ENCODE results near the gene SRSF12. TPM values are rescaled to one million over a fixed set of nuclear protein-coding genes. Genes with fewer than 3 reads are reported as not detected.
A peak's percentile ranks its signal among the peaks of the same experiment; 100 is the strongest.

Gene SRSF12
- total RNA-seq, 4 donors from 2014 or later: 0.31 to 0.33 TPM; not detected in 2

DNA sequence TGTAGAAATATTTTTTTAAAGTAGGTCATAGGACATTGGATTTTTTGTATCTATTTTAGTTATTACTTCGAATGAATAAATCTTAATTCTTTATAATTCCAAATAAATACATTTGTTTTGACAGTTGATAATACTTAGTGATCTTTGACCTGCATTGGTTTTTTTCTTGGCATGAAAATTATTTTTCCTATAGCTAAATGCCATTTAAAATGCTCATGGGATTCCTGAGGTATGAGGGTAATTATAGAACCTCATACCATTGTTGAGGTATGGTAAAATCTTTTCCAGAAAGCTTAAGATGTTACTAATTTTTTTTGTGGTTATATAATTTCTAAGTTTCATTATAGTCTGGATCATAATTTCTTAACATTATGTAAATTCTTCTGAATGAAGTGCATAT, 36.3 kb upstream of the SRSF12 start:
- Histone ChIP-seq H3K9me3 (no peaks in the 10 kb centered on the region), H3K36me3 (peaks cover 0 to 41% of the 10 kb centered on the region in 2 donors), H3K4me3 (no peak overlapping the region), H3K4me1 (peaks cover 0 to 4% of the 10 kb centered on the region in 2 donors), H3K27me3 (no peaks in the 10 kb centered on the region), H3K27ac (peak overlapping the region in 1 of 4 donors; percentile 64)
- intact Hi-C loops (cut with DNase I; ENCODE audit: low total_unique reads): no loop called here
- ATAC-seq (no peak), DNase-seq (no peak)
- no peak for TF ChIP-seq POLR2A (IDR thresholded peaks at IDR 0.05)
- TF ChIP-seq, protein P1, sequence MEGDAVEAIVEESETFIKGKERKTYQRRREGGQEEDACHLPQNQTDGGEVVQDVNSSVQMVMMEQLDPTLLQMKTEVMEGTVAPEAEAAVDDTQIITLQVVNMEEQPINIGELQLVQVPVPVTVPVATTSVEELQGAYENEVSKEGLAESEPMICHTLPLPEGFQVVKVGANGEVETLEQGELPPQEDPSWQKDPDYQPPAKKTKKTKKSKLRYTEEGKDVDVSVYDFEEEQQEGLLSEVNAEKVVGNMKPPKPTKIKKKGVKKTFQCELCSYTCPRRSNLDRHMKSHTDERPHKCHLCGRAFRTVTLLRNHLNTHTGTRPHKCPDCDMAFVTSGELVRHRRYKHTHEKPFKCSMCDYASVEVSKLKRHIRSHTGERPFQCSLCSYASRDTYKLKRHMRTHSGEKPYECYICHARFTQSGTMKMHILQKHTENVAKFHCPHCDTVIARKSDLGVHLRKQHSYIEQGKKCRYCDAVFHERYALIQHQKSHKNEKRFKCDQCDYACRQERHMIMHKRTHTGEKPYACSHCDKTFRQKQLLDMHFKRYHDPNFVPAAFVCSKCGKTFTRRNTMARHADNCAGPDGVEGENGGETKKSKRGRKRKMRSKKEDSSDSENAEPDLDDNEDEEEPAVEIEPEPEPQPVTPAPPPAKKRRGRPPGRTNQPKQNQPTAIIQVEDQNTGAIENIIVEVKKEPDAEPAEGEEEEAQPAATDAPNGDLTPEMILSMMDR (IDR thresholded peaks at IDR 0.05 in 4 of 5, conservative IDR thresholded peaks at IDR 0.05 in 1 of 5): no peak
- in situ Hi-C loops (cut with MboI; ENCODE audit: low sequenced_read_pairs in 4 of 4): no loop called here

DNA sequence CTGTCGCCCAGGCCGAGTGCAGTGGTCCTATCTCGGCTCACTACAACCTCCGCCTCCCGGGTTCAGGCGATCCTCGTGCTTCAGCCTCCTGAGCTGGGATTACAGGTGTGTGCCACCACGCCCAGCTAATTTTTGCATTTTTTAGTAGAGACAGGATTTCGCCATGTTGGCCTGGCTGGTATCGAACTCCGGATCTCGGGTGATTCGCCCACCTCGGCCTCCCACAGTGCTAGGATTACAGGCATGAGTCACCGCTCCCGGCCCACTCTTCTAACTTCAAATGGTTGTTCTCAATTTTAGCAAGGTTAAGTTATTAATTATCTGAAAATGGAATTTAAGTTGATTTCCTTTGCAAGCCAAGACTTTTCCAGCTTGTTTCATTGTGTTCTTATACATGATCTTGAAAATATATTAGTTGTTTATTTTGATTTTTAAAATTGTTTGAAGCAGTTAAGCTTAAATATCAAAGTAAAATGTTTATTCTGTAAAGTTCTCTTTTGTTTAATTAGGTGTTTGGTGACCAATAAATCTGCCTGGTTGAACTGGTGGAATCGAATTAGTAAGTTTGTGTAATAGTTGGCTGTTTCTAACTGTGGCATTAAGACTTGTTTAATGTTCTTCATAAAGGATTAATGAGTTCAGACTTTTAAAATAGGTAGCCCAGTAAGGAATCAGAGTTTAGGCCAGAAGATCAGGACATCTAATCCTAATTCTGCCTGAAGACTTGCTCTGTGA, 30.3 kb upstream of the SRSF12 start:
- ATAC-seq (no peak), DNase-seq (no peak)
- intact Hi-C loops (cut with DNase I; ENCODE audit: low total_unique reads): loop anchor here (10.0 kb wide), 1 partner anchor 207 kb away; the partner anchor contains the start of gene UBE2J1
- Histone ChIP-seq H3K27me3 (no peaks in the 10 kb centered on the region), H3K4me3 (peak overlapping the region in 3 of 4 donors; percentile 74 to 90 (median 78)), H3K27ac (peak overlapping the region; percentile 94 to 99 (median 98)), H3K4me1 (peaks cover 21 to 23% of the 10 kb centered on the region in 2 donors), H3K36me3 (peaks cover 0 to 19% of the 10 kb centered on the region in 2 donors), H3K9me3 (no peaks in the 10 kb centered on the region)
- TF ChIP-seq, protein P1 (IDR thresholded peaks at IDR 0.05 in 4 of 5, conservative IDR thresholded peaks at IDR 0.05 in 1 of 5): no peak
- TF ChIP-seq POLR2A (IDR thresholded peaks at IDR 0.05): no peak
- in situ Hi-C loops (cut with MboI; ENCODE audit: low sequenced_read_pairs in 4 of 4): no loop called here

DNA sequence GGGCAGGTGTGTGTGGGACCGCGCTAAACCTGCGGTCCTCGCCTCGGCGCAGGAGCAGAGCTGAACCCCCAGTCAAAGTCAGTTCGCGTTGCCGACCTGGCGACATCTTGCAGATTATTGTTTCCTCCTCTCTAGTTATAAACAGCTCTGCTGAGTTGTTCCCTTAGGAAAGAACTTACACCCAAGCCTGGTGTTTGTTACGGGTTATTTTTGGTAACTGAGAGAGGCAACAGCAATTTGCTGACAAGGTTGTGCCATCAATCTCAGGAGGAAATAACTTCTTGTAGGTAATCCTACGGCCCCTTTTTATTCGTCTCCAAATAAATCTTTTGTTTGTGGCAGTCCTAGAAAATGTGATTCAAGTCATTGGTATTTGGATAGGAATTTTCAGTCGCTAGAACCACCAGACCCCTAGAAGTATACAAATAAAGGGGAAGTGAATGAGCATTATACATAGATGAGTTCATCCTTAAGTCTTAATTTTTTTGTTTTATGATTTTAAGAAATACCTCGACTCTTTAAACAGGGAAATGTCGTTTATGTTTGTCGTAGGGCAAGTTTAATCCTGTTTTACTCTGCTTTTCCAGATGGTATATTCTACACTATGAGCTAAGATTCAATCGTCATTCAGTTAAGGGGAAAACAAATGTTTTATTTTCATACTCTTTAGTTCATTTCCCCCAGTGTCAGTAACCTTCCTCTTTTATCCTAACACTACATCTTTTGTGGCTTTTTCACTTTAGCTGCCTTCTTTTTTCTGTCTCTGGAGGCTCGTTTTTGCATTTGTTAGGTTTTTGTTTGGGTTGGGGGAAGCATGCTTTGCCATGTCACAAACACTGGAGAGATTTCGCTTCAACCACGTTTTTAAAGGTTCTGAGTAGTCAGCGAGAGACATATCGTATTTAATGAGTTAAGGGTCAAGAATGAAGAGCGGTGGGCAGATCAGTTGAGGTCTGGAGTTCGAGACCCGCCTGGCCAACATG, 29.1 kb upstream of the SRSF12 start:
- Histone ChIP-seq H3K27ac (peak overlapping the region; percentile 94 to 99 (median 98)), H3K27me3 (no peaks in the 10 kb centered on the region), H3K4me3 (peak overlapping the region; percentile 74 to 90 (median 82)), H3K4me1 (peaks cover 21 to 23% of the 10 kb centered on the region in 2 donors), H3K36me3 (peaks cover 0 to 7% of the 10 kb centered on the region in 2 donors), H3K9me3 (no peaks in the 10 kb centered on the region)
- peak; percentile 47 to 50 for DNase-seq
- peak; percentile 83 to 87 for TF ChIP-seq POLR2A (IDR thresholded peaks at IDR 0.05)
- TF ChIP-seq, protein P1 (IDR thresholded peaks at IDR 0.05 in 4 of 5, conservative IDR thresholded peaks at IDR 0.05 in 1 of 5): no peak
- in situ Hi-C loops (cut with MboI; ENCODE audit: low sequenced_read_pairs in 4 of 4): no loop called here
- intact Hi-C loops (cut with DNase I; ENCODE audit: low total_unique reads): loop anchor here (1.0 to 10.0 kb wide), 3 partner anchors 66 to 208 kb away; partner anchors contain the start of gene UBE2J1
- peak; percentile 91 for ATAC-seq

DNA sequence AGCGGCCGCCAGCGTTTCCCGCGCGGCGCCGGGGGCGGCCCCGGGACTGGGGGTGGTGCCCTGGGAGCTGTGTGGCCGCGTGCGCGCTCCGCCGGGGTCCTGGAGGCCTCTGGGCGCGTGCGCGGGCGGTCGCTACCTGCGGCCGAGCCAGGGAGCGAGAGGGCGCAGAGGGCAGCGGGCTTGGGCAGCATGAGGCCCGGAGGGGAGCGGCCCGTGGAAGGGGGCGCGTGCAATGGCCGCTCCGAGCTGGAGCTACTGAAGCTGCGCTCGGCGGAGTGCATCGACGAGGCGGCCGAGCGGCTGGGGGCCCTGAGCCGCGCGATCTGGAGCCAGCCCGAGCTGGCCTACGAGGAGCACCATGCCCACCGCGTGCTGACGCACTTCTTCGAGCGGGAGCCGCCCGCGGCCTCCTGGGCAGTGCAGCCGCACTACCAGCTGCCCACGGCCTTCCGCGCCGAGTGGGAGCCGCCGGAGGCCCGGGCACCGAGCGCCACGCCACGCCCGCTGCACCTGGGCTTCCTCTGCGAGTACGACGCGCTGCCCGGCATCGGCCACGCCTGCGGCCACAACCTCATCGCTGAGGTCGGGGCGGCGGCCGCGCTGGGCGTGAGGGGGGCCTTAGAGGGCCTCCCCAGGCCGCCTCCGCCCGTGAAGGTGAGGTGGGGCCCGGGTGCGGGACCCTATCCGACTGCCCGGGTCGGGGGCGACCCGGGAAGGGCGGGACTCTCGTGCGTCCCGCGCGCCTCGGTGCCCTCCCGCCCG, 28.3 kb upstream of the SRSF12 start, which contains the start of gene PM20D2:
Gene PM20D2, plus strand, starts transcription at position 100 of the 762 bp plus-strand sequence. Its CDS starts 90 bp downstream, at position 190.
- peak; percentile 67 to 71 for ATAC-seq
- intact Hi-C loops (cut with DNase I; ENCODE audit: low total_unique reads): loop anchor here (1.0 to 10.0 kb wide), 4 partner anchors 19 to 209 kb away; partner anchors contain the start of gene UBE2J1
- no peaks in the 10 kb centered on the region for H3K27me3 ChIP-seq
- peaks cover 23 to 24% of the 10 kb centered on the region in 2 donors for H3K4me1 ChIP-seq
- in situ Hi-C loops (cut with MboI; ENCODE audit: low sequenced_read_pairs in 4 of 4): no loop called here
- no peaks in the 10 kb centered on the region for H3K9me3 ChIP-seq
- peak within 1 kb of the TSS; percentile 74 to 90 (median 82) for H3K4me3 ChIP-seq
- peak; percentile 85 to 88 for TF ChIP-seq POLR2A (IDR thresholded peaks at IDR 0.05)
- TF ChIP-seq, protein P1 (IDR thresholded peaks at IDR 0.05 in 4 of 5, conservative IDR thresholded peaks at IDR 0.05 in 1 of 5): no peak
- peak; percentile 54 to 75 for DNase-seq
- H3K27ac ChIP-seq: peak within 1 kb of the TSS; percentile 94 to 99 (median 98)
- peaks cover 0 to under 1% of the 10 kb centered on the region in 2 donors for H3K36me3 ChIP-seq

Data from gastrocnemius medialis (tissue), 4 donors.